ENCODE results near the gene NCAM2.

GRCh38 chr21:21204366-21204996, 206.3 kb downstream of the NCAM2 start:
- TF ChIP-seq CTCF (IDR thresholded peaks at IDR 0.05) (no peak), POLR2A (IDR thresholded peaks at IDR 0.05) (no peak), EP300 (IDR thresholded peaks at IDR 0.05; ENCODE audit: low read depth) (no peak)
